H1 (cell line): ENCODE measurements around the gene LAIR1. TPM values are rescaled to one million over a fixed set of nuclear protein-coding genes. Genes with fewer than 3 reads are reported as not detected.

ENCODE experiments used
- BACH1 ChIP-seq: IDR thresholded peaks from 2 replicates; pipeline ENCODE4 v1.6.1; 2012; ENCODE audit warnings: low read length, improper control_type of control experiment
- BCL11A ChIP-seq, 2 experiments: IDR thresholded peaks; one replicate each; pipeline ENCODE4 v1.6.1; 2011; ENCODE audit warnings: low read depth in 2 of 2, low read length in 2 of 2, mild to moderate bottlenecking in 2 of 2
- KDM5A ChIP-seq: fragments of 200-600 bp; IDR thresholded peaks from 2 replicates; pipeline ENCODE4 v1.7.1; 2012; ENCODE audit warnings: mild to moderate bottlenecking, low read length, inconsistent platforms, mixed read lengths
- TEAD4 ChIP-seq: IDR thresholded peaks from 2 replicates; pipeline ENCODE4 v1.6.1; 2012; ENCODE audit warnings: low read depth, low read length, inconsistent platforms, mixed read lengths
- polyA plus RNA-seq, 7 experiments: library from polyadenylated mRNA; depleted of rRNA in 3 of 7; stranded (reverse) in 5 of 7; unstranded in 2 of 7; fragments of >200 nt in 5 of 7; fragments of 200-250 nt in 2 of 7; gene quantifications; 1 replicate in 5 of 7; 2 replicates in 1 of 7; 4 replicates in 1 of 7; pipeline versions ENCODE4 v1.2.1 to v1.2.3, GENCODE V29; 2011 to 2013; ENCODE audit warnings: missing spikeins in 2 of 7, mixed read lengths in 2 of 7
- total RNA-seq: library from RNA; stranded (reverse); fragmentation: NEBNext Ultra II Directional; extraction: Animal tissue kit (Norgen Biotek cat#: 25700); gene quantifications from 2 replicates; pipeline ENCODE4 v1.2.1, GENCODE V29; 2021

LAIR1 gene
- total and polyA plus RNA-seq, 2 of the 8 experiments (the other 6 are each of a cell fraction or from before 2014, with no cell fraction given): 0.18 TPM; not detected in 1

- TF ChIP-seq KDM5A: no peak
- TF ChIP-seq TEAD4: no peak
- TF ChIP-seq BCL11A (IDR thresholded peaks at IDR 0.05; ENCODE audit: low read depth in 2 of 2, low read length in 2 of 2): no peak
- no peak for TF ChIP-seq BACH1
Observed at GRCh38 chr19:54338521-54338920, 26.2 kb downstream of the LAIR1 start (continued).
